Measurements from ENCODE around the gene FNDC11.
"Not testable (repeated sequence)": the region's sequence is repeated elsewhere in the genome, so short reads cannot be mapped to it uniquely, and the experiment has no call there.

The FNDC11 gene

DNA sequence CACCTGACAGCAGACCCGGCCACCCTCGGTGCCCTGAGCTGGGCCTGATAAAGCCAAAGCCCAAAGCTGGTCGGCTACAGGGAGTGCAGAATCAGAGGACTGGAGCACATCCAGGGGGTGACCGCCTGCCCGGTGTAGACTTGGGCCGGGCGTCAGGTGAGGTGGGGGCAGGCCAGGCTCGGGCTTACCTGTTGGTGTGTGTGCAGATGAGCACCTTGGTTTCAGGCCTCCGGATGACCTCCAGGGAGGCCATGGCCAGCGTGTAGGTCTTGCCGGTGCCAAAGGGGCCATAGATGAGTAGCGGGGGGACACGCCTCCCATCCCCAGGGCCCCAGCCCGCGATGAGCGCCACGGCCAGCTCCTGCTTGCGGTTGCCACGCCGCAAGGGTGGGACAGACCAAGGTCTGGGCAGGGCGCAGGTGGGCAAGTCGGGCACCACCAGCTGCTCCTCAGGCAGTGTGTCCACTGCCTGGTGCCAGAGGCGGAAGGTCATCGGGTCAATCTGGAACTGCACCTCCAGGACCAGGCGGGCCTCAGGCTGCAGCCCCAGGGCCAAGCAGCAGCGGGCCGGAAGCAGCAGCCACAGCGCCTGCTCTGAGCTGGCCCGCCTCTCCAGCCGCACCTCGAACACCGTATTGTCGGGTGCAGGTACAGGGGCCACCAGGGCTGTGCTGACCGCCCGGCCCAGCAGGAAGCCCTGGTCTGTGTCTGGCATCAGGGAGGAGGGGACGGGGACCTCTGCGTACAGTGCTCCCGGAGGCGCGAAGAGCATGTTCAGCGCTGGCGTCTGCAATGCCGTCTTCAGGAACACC, 14.4 kb downstream of the FNDC11 start:
- Histone ChIP-seq H3K4me3 (ENCODE audit: low read depth, low read length) (no peak overlapping the region), H3K27ac (no peak overlapping the region), H3K27me3 (replicated peaks) (no peaks in the 10 kb centered on the region), H3K36me3 (replicated peaks) (peaks cover 16% of the 10 kb centered on the region)
- no peak for DNase-seq
- no peak for TF ChIP-seq CTCF (IDR thresholded peaks at IDR 0.05; ENCODE audit: low read depth, low read length, missing control alignments)
- in situ Hi-C loops (cut with HindIII; ENCODE audit: low pct_ligation_motif_present, low sequenced_read_pairs): no loop called here

DNA sequence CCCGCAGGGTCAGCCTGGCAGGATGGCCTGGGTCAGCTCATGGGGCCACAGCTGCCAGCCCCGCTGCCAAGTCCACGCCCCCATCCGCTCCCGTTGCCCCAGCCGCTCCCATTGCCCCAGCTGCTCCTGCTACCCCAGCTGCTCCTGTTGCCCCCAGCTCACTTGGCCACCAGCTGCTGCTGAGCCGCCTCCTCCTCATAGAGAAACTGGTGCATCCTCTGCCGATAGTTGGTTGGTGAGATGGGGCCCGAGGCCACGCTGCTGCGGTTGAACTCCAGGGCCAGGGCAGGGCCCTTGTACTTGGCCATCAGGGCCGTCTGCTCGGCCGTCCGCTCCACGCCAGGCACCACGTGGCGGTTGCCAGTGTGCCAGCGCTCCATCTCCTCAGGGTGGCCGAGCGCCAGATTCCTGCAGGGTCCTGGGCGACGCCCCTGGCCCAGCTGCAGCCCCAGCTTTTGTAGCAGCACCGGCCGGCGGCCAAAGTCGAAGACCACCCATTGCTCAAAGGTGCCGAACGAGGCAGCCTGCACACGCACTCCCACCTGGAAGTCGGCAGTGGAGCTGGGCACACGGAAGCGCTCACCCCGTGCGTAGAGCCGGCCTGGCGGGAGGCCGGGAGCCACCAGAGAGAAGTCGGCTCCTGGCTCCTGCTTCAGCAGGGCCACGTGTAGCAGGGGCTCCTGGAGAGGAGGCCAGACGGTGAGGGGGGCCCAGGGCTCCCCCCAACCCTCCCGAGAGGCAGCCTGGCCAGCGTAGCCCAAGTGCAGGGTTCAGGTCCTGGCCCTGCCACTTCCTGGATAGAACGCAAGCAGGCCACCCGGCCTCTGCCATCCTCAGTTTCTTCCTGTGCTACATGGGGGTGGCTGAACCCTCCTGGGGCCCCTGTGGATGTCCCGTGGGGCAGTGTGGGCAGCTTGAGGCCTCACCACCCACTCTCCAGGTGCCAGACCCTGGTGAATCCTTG, 15.3 kb downstream of the FNDC11 start:
- Histone ChIP-seq H3K27ac (no peak overlapping the region), H3K27me3 (replicated peaks) (no peaks in the 10 kb centered on the region), H3K4me3 (ENCODE audit: low read depth, low read length) (no peak overlapping the region), H3K36me3 (replicated peaks) (peaks cover 16% of the 10 kb centered on the region)
- no peak for TF ChIP-seq CTCF (IDR thresholded peaks at IDR 0.05; ENCODE audit: low read depth, low read length, missing control alignments)
- in situ Hi-C loops (cut with HindIII; ENCODE audit: low pct_ligation_motif_present, low sequenced_read_pairs): no loop called here
- no peak for DNase-seq

DNA sequence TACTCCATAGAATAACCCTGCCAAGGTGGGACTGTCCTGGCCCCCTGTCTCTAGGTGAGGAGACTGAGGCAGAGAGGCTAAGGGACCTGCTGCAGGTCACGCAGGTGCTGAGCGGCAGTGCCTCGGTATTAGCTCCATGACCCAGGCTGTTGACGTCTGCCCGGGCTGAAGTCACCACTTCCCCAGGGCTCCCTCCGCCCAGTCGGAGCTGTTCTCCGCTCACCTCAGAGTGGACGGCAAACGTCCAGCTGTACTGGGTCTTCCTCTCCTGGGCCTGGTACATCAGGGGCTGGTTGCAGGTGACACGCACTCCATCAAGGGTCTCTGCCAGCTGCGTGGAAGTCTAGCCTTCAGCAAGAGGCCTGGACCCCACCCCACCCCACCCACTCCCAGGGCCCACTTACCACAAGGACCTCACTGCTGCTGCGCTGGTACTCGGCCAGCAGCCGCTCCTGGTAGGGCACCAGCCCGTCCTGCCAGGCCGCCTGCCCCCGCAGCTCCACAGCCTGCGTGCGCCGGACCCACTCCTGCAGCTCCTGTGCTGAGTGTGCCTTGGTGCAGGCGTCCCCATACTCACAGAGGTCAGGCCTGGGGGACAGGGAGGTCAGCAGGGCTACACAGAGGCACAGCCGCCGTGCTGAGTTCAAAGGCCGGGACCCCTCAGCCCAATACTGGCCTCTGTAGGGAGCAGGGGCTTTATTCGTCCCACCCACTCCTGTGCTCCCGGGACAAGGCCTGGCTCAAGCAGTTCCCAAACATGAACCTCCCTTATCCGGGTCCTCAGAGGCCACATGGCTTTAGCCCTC, 16.5 kb downstream of the FNDC11 start:
- no peak overlapping the region for H3K27ac ChIP-seq
- no peak for TF ChIP-seq CTCF (IDR thresholded peaks at IDR 0.05; ENCODE audit: low read depth, low read length, missing control alignments)
- in situ Hi-C loops (cut with HindIII; ENCODE audit: low pct_ligation_motif_present, low sequenced_read_pairs): no loop called here
- H3K27me3 ChIP-seq (replicated peaks): no peaks in the 10 kb centered on the region
- no peak overlapping the region for H3K4me3 ChIP-seq (ENCODE audit: low read depth, low read length)
- DNase-seq: no peak
- H3K36me3 ChIP-seq (replicated peaks): peaks cover 7% of the 10 kb centered on the region

DNA sequence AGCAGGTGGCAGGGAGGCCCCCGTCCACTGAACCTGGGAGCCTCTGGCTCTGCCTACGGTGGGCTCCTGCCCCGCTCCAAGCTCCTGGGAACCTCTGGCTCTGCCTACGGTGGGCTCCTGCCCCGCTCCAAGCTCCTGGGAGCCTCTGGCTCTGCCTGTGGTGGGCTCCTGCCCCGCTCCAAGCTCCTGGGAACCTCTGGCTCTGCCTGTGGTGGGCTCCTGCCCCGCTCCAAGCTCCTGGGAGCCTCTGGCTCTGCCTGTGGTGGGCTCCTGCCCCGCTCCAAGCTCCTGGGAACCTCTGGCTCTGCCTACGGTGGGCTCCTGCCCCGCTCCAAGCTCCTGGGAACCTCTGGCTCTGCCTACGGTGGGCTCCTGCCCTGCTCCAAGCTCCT, 17.1 kb downstream of the FNDC11 start:
- H3K4me3 ChIP-seq (ENCODE audit: low read depth, low read length); H3K27me3 ChIP-seq (replicated peaks); H3K36me3 ChIP-seq (replicated peaks); H3K27ac ChIP-seq; DNase-seq; in situ Hi-C loops (cut with HindIII; ENCODE audit: low pct_ligation_motif_present, low sequenced_read_pairs): not testable (repeated sequence)

DNA sequence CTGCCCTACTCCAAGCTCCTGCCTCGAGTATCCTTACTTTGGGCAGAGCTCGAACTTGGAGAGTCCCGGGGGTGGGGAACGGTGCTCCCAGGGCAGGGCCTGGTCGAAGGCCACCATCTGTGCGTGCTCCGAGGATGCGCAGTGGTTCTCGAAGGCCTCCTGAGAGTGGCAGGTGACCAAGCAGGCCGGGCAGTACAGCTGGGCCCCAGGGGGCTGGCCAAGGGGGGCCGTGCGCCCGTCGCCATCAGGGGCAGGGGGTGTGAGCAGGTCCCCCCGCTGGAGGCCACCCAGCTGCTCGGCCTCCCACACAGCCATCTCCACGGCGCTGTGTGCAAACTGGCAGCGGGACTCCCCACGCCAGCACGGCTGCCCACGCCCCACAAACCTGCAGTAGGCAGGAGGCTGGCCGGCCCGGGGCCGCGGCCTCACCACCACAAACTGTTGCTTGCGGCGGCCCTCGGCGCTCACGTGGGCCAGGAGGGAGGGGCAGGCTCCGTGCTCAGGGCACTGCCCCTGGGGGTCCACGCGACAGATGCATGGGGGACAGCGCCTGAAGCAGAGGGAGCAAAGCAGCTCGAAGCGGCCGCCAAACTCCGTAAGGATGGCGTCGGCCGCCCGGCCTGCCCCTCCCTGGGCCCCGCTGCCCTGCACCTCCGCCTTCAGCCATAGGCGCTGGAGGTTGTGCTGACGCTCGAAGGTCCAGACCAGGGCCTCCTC, 18.3 kb downstream of the FNDC11 start:
- in situ Hi-C loops (cut with HindIII; ENCODE audit: low pct_ligation_motif_present, low sequenced_read_pairs): no loop called here
- H3K27me3 ChIP-seq (replicated peaks): no peaks in the 10 kb centered on the region

More for the DNA sequence above, 18.3 kb downstream of the FNDC11 start:
- DNase-seq: no peak
- no peak for TF ChIP-seq CTCF (IDR thresholded peaks at IDR 0.05; ENCODE audit: low read depth, low read length, missing control alignments)
- H3K36me3 ChIP-seq (replicated peaks): peaks cover under 1% of the 10 kb centered on the region
- no peak overlapping the region for H3K4me3 ChIP-seq (ENCODE audit: low read depth, low read length)
- no peak overlapping the region for H3K27ac ChIP-seq

Measured in brain microvascular endothelial cell (primary cell).